IPS DF 4.7 (cell line): ENCODE measurements around the gene TEK.
"Not testable (repeated sequence)": the region's sequence is repeated elsewhere in the genome, so short reads cannot be mapped to it uniquely, and the experiment has no call there.

ENCODE experiments used
- DNase-seq: peaks from one replicate; pipeline ENCODE4 v3.0.0-alpha.2; 2013; ENCODE audit warnings: low spot score; ENCODE audit errors: extremely low read depth

The TEK gene

DNA sequence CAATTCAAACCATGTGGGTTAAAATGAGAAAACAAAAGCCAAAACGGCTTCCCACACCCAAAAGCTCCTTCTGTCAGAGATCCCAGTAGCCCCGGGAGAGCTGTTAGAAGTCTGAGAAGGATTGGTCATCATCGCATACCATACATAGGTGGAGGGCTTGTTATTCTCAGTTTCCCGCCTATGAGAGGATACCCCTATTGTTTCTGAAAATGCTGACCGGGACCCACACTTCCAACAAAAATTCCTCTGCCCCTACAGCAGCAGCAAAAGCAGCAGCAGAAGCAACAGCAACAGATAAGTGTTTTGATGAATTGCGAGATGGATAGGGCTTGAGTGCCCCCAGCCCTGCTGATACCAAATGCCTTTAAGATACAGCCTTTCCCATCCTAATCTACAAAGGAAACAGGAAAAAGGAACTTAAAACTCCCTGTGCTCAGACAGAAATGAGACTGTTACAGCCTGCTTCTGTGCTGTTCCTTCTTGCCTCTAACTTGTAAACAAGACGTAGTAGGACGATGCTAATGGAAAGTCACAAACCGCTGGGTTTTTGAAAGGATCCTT is at the start of gene TEK:
Gene TEK (plus strand): TSS at position 245 of the 561 bp plus-strand sequence. CDS start 366 bp downstream, outside the sequence.
- DNase-seq: no peak

DNA sequence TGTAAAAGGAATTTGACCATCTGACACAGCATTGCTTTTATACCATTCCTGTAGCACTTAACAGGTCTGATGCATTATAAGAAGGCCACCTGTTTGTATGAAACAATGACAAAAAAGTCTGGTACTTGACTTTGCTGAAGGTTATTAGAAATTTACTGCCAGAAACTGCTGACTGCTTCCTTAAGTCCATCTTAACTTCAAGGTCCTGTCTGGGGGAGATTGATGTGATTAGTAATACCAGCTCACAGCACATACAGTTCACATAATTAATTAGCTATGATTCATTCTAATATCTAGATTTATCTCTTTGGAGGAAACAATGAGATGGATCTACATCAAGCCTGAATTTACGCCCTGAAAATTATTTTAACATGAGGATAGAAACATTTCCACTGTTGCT is 49.6 kb upstream of the TEK start:
- DNase-seq: no peak

DNA sequence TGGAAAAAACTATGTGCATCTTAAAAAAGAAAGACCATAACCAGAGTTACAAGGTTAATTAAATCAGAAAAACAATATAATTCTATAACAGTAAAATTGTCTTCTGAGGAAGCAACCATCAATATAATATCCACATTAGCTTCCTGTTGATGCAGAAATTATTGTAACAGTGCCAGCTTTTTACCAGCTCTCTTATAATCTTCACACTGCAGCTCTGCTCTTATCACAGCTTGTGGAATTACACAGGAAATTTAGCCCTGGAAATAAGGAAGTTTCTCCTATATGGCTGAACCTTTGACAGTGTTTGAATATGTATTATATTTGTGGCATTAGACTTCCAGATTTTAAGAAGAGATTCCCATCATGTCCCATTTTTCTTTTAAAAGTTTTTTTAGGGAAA is 49.1 kb upstream of the TEK start:
- no peak for DNase-seq

DNA sequence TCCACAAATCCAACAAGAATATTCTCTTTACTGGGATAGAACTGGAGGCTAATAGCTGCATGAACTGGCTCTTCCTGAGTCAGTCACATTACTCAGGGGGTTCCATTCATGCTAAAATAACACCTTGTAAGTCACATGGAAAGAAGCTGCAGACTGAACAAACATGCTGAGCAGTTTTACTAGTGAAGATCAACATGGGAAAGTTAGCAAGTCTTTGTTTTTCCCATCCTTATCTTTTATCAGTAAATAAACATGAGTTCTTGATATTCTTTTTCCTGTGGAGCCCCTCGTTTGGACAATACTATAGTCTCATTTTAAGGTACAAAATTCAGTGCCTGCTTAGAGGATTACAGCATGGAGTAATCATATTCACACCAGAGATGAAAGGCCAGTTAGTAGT is 43.7 kb upstream of the TEK start:
- DNase-seq: no peak

DNA sequence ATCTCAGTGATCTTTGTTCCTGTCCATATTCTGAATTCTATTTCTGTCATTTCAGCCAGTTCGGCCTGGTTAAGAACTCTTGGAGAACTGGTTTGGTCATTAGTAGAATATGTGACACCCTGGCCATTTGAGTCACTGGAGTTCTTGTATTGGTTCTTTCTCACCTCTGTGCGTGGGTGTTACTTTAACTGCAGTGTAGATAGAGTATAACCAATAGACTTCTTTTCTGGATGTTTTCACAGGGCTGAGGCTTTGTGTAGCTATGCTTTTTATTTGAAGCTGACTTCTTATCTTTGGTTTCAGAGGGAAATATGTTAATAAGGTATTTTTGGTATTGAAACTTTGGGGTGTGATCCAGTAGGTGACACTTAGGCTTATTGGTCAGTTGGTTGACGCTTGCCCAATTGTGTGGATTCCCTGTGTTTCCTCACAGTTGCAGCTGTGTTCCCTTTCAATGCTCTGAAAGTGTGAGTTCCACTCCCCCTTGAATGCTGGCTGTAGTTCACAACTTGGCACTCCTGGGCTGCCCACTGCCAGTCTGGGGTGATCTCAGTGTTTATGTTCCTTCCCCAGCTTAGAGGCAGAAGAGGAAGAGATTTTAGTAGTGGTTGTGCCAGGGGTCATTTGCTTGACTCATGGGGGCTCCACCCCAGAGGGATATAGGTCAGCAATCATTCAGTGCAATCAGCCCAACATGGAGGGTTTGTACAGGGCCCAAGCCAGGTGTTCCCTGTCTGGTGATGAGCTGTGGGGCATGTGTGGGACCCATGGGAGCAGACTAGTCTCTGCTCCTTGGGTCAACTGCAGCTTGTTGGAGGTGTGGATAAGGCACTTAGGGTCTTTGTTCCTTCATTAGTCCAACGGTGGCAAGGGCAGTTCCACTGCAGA is 34.9 kb upstream of the TEK start:
- no peak for DNase-seq

DNA sequence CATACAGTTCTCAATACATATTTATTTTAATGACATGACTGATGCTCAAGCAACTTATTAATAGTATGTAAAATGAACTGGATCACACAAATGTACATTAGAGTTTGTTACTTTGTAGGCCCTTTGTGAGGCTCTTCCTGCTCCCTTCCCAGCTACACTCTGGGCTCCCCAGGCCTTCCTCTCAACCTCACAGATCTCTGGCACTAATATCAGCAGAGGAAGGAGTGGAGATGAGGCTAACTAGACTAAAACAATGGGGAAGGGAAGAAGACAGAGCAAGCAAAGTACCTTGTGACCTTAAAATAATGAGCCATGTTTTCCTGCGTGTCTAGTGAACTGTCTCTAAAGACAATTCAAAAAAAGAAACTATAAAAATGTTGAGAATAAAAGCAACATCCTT is 30.3 kb upstream of the TEK start:
- DNase-seq: no peak

DNA sequence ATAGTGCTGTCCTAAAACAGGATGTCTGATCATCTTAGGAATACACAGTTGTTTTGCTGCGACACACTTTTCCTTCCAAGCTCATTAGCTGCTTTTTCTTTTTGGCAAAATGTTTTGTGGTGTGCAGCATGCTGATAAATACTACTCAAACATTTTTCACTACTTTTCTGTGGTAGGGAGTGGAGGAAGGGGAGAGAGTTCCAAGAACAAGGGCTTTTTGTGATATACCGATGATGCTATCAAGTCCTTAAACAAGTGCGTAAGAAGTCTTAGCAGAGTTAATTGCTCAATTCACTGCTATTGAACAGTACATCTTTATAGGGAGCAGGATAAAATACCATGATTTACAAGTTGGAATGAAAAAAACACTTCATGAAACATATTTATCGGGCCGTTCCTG is 23.6 kb upstream of the TEK start:
- no peak for DNase-seq

DNA sequence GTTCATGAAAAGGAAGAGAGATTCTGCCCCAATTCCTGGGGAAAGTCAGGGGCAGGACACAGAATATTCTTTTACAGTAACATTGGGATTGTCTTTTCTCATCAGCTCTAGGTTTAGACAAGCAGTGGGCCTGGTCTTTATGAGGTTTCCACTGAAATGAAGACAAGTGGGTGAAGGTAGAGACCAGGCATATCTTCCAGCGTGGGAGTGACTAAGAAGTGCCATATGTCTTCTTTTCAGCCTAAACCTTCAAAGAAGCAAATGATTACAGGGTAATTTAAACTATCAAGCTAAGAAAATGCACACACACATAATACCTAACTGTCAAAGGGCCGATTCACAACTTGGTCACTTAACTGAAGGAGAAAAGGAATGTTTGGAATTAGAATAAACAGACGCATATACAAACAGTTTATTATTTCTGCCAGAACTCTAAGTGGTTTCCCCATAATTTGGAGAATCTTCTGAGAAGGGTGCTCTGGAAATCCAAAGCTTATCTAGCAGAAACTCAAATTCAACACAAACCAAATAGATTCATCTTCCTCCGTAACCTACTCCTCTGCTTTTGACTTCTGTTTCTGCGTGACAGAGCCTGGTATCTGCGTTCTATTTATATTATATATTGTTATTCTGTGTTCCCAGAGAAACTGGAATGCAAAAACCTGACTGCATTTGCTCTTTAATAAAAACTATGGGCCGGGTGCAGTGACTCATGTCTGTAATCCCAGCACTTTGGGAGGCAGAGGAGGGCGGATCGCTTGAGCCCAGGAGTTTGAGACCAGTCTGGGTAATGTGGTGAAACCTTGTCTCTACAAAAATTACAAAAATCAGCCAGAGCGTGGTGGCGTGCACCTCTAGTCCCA is 22.0 kb upstream of the TEK start:
- no peak for DNase-seq

DNA sequence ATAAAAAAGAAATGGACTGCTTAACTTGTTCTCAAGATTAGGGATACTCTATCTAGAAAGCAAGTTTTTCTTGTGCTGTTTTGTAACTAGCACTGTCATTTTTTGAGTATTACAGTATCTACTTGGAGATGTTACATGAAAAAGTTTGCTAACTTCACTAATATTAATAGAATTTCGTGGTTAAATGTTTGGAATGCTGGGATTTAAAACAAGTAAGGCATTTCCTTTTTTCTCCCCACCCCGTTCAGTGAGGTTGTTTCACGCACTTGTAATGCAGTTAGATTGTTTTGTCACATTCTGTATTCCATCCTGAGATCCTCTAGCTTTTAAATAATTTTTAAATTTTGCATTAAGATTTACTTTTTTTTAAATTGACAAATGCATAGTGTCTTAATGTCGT is 20.0 kb upstream of the TEK start:
- no peak for DNase-seq

DNA sequence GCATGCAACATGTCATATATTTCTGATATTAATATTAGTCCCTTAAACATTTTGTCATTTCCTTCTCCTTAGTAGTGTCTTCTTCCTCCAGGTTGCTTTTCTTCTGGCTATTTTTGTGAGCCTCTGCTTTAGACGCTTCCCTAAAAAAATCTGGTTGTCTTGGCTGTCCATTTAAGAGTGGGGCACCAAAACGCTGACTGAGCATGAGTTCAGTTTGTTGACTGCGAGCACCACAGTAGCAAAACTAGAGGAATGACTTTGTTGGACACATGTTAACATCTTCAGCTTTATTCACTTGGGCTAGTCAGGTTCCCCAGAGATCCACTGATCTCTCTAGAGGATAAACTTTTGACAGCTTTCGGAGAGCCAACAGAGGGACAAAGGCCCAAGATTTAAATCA is 19.3 kb upstream of the TEK start:
- DNase-seq: no peak

DNA sequence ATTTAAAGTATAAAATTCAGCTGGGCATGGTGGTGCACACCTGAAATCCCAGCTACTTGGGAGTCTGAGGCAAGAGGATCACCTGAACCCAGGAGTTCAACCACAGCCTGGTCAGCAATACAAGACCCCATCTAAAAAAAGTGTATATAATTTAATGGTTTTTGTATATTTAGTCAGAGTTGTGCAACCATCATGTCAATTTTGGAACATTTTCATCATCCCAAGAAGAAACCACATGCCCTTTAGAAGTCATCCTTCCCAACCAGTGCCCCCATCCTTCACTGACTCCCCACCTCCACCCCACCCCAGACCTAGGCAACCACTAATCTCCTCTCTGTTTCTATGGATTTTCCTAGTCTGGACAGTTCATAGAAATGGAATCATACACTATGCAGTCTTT is 18.8 kb upstream of the TEK start:
- DNase-seq: no peak

DNA sequence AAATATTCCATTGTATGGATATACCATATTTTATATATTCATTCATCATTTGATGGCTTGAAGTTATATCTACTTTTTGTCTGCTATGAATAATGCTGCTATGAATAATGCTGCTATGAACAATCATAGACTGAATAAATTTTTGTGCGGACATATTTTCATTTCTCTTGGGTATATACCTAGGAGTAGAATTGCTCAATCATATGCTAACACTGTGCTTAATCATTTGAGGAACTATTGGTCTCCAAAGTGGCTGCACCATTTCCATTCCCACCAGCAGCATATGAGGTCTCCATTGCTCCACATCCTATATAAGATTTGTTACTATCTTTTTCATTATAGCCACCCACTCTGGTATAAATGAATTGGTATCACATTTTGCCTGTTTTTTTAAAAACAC is 18.3 kb upstream of the TEK start:
- no peak for DNase-seq

DNA sequence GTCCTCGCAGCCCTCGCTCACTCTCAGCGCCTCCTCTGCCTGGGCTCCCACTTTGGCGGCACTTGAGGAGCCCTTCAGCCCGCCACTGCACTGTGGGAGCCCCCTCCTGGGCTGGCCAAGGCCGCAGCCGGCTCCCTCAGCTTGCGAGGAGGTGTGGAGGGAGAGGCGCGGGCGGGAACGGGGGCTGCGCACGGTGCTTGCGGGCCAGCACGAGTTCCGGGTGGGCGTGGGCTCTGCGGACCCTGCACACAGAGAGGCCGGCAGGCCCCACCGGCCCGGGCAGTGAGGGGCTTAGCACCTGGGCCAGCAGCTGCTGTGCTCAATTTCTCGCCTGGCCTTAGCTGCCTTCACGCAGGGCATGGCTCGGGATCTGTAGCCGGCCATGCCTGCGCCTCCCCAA is 16.5 kb upstream of the TEK start:
- DNase-seq: not testable (repeated sequence)

DNA sequence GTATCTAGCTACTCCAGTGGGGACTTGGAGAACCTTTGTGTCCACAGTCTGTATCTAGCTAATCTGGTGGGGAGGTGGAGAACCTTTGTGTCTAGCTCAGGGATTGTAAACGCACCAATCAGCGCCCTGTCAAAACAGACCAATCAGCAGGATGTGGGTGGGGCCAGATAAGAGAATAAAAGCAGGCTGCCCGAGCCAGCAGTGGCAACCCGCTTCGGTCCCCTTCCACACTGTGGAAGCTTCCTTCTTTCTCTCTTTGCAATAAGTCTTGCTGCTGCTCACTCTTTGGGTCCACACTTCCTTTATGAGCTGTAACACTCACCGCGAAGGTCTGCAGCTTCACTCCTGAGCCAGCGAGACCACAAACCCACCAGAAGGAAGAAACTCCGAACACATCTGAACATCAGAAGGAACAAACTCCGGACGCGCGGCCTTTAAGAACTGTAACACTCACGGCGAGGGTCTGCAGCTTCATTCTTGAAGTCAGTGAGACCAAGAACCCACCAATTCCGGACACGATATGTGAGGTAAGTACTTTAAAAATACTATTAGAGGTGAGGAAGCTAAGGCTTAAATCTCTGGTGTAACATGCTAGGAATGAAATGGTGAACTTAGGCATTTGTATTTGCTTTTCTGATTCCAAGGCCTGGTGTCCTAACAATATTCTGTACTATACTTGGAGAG is 15.5 kb upstream of the TEK start:
- not testable (repeated sequence) for DNase-seq

DNA sequence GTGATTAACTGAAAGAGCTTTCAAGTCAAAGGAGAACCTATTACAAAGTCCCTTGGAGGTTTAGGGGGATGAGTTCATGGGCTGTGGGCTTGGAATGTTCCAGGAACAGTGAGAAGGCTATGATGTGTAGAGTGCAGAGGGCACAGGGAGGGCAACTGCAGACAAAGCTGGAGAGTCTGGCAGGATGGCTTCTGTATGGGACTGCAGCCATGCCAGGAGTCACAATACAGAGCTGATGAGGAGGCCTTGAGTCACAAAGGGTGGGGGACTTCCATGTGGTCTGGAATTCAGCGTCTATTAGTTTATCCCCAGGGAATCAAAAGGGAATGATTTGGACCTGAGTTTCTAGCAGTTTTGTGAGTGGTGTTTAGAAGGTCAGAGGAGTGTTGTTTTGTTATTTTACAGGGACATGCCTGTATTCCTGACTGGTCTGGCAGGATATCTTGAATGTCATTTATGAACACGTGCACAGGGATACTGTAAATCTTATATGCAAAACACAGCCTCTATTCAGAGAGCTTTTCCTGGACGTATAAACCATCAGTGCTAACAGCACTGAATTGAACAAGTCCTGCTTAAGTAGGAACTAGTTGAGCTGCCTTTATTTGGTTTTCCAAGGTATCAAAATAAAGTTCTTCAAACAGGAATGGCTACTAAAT is 14.3 kb upstream of the TEK start:
- no peak for DNase-seq

DNA sequence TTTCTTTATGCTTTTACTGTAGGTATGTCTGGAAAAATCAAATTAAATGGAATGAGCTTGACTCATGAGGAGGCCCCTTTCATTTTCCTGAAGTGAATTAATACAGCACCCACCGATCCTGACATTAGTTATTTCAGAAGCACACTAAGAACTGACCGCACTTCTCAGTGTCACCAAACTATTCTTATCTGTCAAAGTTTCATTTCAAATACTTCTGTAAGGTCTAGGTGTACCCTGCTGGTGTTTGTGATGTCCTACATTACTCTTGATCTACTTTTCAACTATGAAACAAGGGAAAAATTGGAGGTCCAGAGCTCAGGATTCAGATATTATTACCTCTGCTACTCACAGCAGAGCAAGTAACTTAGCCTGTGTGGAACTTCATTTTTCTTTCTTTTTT is 1.8 kb upstream of the TEK start:
- no peak for DNase-seq

DNA sequence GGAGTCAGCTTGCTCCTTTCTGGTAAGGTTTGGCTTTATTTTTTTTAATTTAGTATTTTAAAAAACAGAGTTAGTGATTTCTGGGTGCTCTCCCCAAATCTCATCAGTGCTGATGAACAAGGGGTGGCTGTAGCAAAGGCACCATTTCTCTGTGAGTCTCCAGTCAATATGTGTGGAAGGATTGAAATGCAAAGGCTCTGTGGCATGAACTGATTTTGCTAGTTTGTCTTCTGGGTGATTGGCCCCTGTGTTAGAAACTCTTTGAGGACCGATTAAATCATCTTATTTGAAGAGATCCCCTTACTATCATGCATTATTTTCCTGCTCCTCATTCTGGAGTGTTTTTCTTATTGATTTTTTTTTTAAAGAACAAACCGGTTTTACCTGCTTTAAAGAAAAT is 596 bp downstream of the TEK start:
- no peak for DNase-seq

DNA sequence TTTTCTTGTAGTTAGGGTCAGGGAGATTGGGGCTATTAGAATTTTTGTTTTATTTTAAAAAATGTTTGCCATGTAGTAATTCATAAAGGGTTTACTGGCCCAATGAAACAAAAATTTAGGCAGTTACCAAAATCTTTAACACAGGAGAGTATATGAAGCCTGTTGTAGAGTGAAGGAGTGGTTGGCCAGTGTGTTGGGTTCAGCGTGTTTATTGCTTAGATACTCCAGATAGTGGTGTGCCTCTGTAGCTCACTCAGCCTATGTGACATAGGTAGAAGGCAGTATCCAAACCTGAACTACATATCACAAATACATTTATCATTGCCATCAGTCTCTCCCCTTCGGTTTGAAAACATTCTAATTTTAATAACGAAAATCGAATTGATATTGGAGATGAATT is 1.2 kb downstream of the TEK start:
- DNase-seq: no peak

DNA sequence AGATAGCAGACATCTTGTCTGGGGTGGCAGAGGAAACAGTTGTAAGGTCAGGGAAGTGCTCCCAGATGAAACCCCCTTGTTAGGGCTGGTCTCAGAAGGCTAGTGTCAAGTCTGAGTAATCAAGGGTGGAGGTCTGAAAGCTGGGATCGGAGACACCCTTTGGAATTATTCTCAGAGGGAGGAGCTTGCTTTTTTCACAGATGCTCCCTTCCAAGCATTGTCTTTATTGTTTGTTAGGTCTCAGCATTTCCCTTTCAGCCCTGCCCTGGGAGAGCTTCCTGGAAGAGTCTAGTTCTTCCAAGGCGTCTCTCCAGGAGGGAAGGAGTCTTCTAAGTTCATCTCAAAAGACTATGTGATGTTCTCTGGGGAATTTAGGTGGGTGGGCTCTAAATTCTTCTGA is 3.2 kb downstream of the TEK start:
- DNase-seq: no peak

DNA sequence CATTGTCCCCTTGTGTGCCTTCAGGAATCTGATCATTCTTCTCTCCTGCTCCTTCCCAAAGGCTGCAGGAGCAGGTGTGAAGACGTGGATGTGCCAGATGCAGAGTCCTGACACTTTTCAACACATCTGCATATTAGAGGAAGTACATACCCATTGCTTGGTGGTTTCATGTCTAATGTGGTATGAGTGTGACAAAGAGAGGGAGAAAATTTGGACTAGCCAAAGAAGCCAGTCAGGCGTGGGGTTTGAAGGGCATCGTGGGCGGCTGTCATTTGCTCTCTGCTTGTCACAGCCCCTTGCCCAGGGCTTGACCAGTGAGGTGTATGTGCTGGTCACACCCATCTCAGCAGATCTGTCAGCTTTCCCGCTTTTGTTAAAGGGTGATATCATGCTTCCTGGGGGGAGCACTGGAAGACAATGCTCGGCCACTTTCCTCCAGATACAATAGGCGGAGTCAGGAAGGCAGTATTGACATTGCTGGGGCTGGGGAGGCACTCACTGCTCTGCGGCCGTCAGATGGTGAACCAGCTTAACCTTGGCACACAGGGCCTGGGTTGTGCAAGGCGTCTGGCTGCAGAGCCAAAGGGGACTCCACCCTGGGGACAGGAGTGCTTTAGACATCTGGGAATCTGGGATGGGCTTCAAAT is 8.6 kb downstream of the TEK start:
- DNase-seq: no peak

DNA sequence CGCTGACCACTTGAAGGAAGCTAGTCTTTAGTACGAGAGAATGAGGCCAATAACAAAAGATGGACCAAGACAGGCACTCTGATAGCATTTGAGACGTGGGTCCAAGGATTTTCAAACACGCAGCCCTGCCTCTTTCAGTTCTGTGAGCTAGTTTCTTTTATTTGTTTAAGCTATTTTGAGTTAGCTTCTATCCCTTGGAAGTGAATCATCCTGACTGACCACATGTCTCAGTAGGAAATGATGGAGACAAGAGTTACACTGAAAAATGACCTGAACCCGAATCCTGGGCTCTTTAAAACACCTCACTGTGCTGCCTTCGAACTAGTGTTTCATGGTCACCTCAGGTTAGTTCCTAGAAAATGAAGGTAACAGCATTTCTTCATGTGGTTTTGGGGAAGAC is 9.9 kb downstream of the TEK start:
- no peak for DNase-seq
